Right lobe of liver (tissue), 4 donors: ENCODE measurements around the gene ADPRS.

Experiments
- POLR2A ChIP-seq: fragments of 450-650 bp; IDR thresholded peaks from one replicate; pipeline ENCODE4 v1.6.1; 2017; ENCODE audit warnings: antibody characterized with exemption, mild to moderate bottlenecking
- TF ChIP-seq, protein P1 (sequence below), 4 donors: fragments of 200-600 bp in 3 of 4; fragments of 450-650 bp in 1 of 4; IDR thresholded peaks; one replicate each; pipeline versions ENCODE4 v1.5.1 to v1.8.0; 2016 to 2022; ENCODE audit warnings: antibody characterized with exemption in 4 of 4, mild to moderate bottlenecking in 2 of 4
- donor health status: DM: no; HTN: no; CAD: no.
- donor health status: DM: no; HTN: no; CAD: no.
- donor health status: DM: no; HTN: yes; CAD: no.

DNA sequence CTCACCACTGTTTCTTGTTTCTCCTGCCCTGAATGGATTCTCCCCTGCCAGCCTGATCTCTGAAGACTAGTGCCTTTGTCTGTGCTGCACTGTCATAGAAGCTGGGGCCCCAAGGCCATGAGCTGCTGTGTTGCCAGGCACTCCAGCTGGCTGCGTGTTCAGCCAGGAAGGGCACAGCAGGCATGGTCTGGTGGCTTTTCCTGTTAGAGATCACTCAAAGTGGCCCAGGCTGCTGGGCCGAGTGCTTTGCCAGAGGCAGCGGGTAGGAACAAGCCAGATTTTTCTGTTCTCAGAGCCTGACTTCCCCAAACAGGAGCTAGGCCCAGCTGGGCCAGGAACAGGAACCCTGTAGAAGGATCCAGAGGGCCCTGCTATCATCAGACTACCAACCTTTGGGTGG lies 5.2 kb downstream of the ADPRS start:
- TF ChIP-seq, protein P1, sequence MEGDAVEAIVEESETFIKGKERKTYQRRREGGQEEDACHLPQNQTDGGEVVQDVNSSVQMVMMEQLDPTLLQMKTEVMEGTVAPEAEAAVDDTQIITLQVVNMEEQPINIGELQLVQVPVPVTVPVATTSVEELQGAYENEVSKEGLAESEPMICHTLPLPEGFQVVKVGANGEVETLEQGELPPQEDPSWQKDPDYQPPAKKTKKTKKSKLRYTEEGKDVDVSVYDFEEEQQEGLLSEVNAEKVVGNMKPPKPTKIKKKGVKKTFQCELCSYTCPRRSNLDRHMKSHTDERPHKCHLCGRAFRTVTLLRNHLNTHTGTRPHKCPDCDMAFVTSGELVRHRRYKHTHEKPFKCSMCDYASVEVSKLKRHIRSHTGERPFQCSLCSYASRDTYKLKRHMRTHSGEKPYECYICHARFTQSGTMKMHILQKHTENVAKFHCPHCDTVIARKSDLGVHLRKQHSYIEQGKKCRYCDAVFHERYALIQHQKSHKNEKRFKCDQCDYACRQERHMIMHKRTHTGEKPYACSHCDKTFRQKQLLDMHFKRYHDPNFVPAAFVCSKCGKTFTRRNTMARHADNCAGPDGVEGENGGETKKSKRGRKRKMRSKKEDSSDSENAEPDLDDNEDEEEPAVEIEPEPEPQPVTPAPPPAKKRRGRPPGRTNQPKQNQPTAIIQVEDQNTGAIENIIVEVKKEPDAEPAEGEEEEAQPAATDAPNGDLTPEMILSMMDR (IDR thresholded peaks at IDR 0.05): no peak
- TF ChIP-seq POLR2A: no peak
